Measurements from ENCODE around the gene TBCK.

- TF ChIP-seq CTCF (IDR thresholded peaks at IDR 0.05 in 8 of 11, conservative IDR thresholded peaks at IDR 0.05 in 3 of 11): no peak
- no peak for TF ChIP-seq POLR2A (IDR thresholded peaks at IDR 0.05)
- TF ChIP-seq POLR2AphosphoS5 (IDR thresholded peaks at IDR 0.05): no peak
Measured at GRCh38 chr4:106038908-106039307, 277.1 kb downstream of the TBCK start.

Data from spleen (tissue), 7 donors.